ENCODE results near the gene SOX5. TPM values are rescaled to one million over a fixed set of nuclear protein-coding genes. Genes with fewer than 3 reads are reported as not detected.

Gene SOX5
- total RNA-seq = 1.3 and 3.1 TPM in 2 replicates

- no peak within 1 kb of the TSS for H3K27ac Mint-ChIP-seq
- no peaks in the 10 kb centered on the region for H3K4me1 Mint-ChIP-seq (ENCODE audit: low read depth)
- H3K27me3 Mint-ChIP-seq (ENCODE audit: insufficient read depth) = peaks cover 4% of the 10 kb centered on the region
- DNase-seq (ENCODE audit: low spot score) = no peak
- no peak within 1 kb of the TSS for H3K4me3 Mint-ChIP-seq
- no peaks in the 10 kb centered on the region for H3K9me3 Mint-ChIP-seq
- intact Hi-C loops (cut with micrococcal nuclease) = loop anchor here (5.0 kb wide), 2 partner anchors 648 to 888 kb away; no protein-coding TSS in a partner anchor
- H3K36me3 Mint-ChIP-seq (ENCODE audit: low read depth) = no peaks in the 10 kb centered on the region
Measured at GRCh38 chr12:23949348-23950209, at the start of gene SOX5. Gene SOX5, minus strand, starts transcription at chr12:23949670. Its CDS starts 69 bp downstream, at chr12:23949601.

GRCh38 chr12:23987046-23987445 is 37.6 kb upstream of the SOX5 start:
- no peak overlapping the region for H3K4me3 Mint-ChIP-seq
- no peak for DNase-seq (ENCODE audit: low spot score)
- H3K27me3 Mint-ChIP-seq (ENCODE audit: insufficient read depth) = no peaks in the 10 kb centered on the region
- no peaks in the 10 kb centered on the region for H3K9me3 Mint-ChIP-seq
- no peaks in the 10 kb centered on the region for H3K36me3 Mint-ChIP-seq (ENCODE audit: low read depth)
- intact Hi-C loops (cut with micrococcal nuclease) = no loop called here
- no peak overlapping the region for H3K27ac Mint-ChIP-seq
- no peaks in the 10 kb centered on the region for H3K4me1 Mint-ChIP-seq (ENCODE audit: low read depth)

GRCh38 chr12:23980826-23981225 is 31.4 kb upstream of the SOX5 start:
- no peaks in the 10 kb centered on the region for H3K27me3 Mint-ChIP-seq (ENCODE audit: insufficient read depth)
- H3K4me3 Mint-ChIP-seq = no peak overlapping the region
- no peak overlapping the region for H3K27ac Mint-ChIP-seq
- no peaks in the 10 kb centered on the region for H3K9me3 Mint-ChIP-seq
- intact Hi-C loops (cut with micrococcal nuclease) = no loop called here
- H3K36me3 Mint-ChIP-seq (ENCODE audit: low read depth) = no peaks in the 10 kb centered on the region
- no peak for DNase-seq (ENCODE audit: low spot score)
- H3K4me1 Mint-ChIP-seq (ENCODE audit: low read depth) = no peaks in the 10 kb centered on the region

DNA sequence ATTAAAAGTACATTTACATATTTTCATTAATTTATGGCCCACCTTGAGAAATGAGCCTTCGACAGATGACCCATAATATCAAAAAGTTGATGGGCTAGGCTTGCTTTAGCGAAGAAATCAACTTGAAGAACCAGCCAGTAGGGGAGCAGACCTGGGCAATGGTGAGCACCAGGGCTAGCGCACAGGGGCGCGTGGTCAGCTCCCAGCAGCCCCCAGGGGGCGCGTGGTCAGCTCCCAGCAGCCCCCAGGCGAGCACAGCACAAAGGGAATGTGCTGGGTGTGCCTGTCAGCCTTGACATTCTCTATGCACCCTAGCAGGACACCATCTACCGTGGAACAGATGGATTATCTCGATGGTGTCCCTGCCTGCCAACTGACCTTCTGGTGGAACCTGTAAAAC is 15.3 kb upstream of the SOX5 start:
- no peaks in the 10 kb centered on the region for H3K9me3 Mint-ChIP-seq
- no peaks in the 10 kb centered on the region for H3K36me3 Mint-ChIP-seq (ENCODE audit: low read depth)
- peaks cover 2% of the 10 kb centered on the region for H3K27me3 Mint-ChIP-seq (ENCODE audit: insufficient read depth)
- no peak overlapping the region for H3K27ac Mint-ChIP-seq
- H3K4me3 Mint-ChIP-seq = no peak overlapping the region
- no peaks in the 10 kb centered on the region for H3K4me1 Mint-ChIP-seq (ENCODE audit: low read depth)
- intact Hi-C loops (cut with micrococcal nuclease) = no loop called here
- no peak for DNase-seq (ENCODE audit: low spot score)

GRCh38 chr12:23959826-23960225 is 10.4 kb upstream of the SOX5 start:
- intact Hi-C loops (cut with micrococcal nuclease) = no loop called here
- no peak overlapping the region for H3K27ac Mint-ChIP-seq
- no peaks in the 10 kb centered on the region for H3K4me1 Mint-ChIP-seq (ENCODE audit: low read depth)
- no peak for DNase-seq (ENCODE audit: low spot score)
- H3K9me3 Mint-ChIP-seq = no peaks in the 10 kb centered on the region
- peaks cover 2% of the 10 kb centered on the region for H3K27me3 Mint-ChIP-seq (ENCODE audit: insufficient read depth)
- no peak overlapping the region for H3K4me3 Mint-ChIP-seq
- no peaks in the 10 kb centered on the region for H3K36me3 Mint-ChIP-seq (ENCODE audit: low read depth)

- intact Hi-C loops (cut with micrococcal nuclease) = loop anchor here (5.0 kb wide), 2 partner anchors 643 to 883 kb away; no protein-coding TSS in a partner anchor
- no peaks in the 10 kb centered on the region for H3K36me3 Mint-ChIP-seq (ENCODE audit: low read depth)
Measured at GRCh38 chr12:23954332-23954731, 4.9 kb upstream of the SOX5 start.

GRCh38 chr12:23952071-23952470 is 2.6 kb upstream of the SOX5 start:
- DNase-seq (ENCODE audit: low spot score) = no peak
- peaks cover 4% of the 10 kb centered on the region for H3K27me3 Mint-ChIP-seq (ENCODE audit: insufficient read depth)
- no peak overlapping the region for H3K4me3 Mint-ChIP-seq
- H3K36me3 Mint-ChIP-seq (ENCODE audit: low read depth) = no peaks in the 10 kb centered on the region
- H3K27ac Mint-ChIP-seq = no peak overlapping the region
- no peaks in the 10 kb centered on the region for H3K9me3 Mint-ChIP-seq
- intact Hi-C loops (cut with micrococcal nuclease) = loop anchor here (5.0 kb wide), 2 partner anchors 645 to 885 kb away; no protein-coding TSS in a partner anchor
- H3K4me1 Mint-ChIP-seq (ENCODE audit: low read depth) = no peaks in the 10 kb centered on the region

More at GRCh38 chr12:23954332-23954731, 4.9 kb upstream of the SOX5 start:
- H3K27me3 Mint-ChIP-seq (ENCODE audit: insufficient read depth) = peaks cover 2% of the 10 kb centered on the region
- no peaks in the 10 kb centered on the region for H3K9me3 Mint-ChIP-seq
- no peak overlapping the region for H3K27ac Mint-ChIP-seq
- no peak for DNase-seq (ENCODE audit: low spot score)
- H3K4me3 Mint-ChIP-seq = no peak overlapping the region
- no peaks in the 10 kb centered on the region for H3K4me1 Mint-ChIP-seq (ENCODE audit: low read depth)

DNA sequence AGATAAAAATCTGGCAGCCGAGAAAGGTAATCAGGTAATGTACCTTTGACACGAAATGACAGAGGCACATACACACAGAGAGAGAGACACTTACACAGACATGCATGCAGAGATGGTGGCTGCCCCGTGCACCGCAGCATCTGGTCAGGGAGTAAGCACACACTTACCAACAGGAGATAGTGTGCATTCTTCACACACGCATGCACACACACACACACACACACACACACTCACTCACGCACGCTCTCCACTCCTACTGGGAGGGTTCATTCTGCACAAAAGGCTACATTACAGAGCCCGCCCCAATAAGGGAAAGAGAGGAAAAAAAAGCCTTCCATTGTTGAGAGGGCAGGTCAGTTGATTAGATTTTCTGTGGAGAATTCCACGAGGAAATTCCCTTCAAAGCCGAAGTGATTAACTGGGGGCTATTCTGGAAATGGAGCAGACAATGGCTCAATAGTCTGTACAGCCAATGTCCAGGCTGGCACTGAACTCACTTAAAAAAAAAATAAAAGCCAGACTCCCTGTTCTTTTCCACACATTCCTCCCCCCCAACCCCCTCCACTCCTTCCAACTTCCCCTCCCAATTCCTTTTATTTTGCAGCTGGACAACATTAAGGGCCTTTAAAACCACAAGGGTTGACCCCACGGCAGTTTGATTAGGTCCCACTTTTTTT is 1.4 kb upstream of the SOX5 start:
- no peak for DNase-seq (ENCODE audit: low spot score)
- Mint-ChIP-seq H3K36me3 (ENCODE audit: low read depth) (no peaks in the 10 kb centered on the region), H3K4me3 (no peak overlapping the region), H3K27ac (no peak overlapping the region), H3K4me1 (ENCODE audit: low read depth) (no peaks in the 10 kb centered on the region), H3K9me3 (no peaks in the 10 kb centered on the region), H3K27me3 (ENCODE audit: insufficient read depth) (peaks cover 4% of the 10 kb centered on the region)
- intact Hi-C loops (cut with micrococcal nuclease) = loop anchor here (5.0 kb wide), 2 partner anchors 646 to 886 kb away; no protein-coding TSS in a partner anchor

- peaks cover 4% of the 10 kb centered on the region for H3K27me3 Mint-ChIP-seq (ENCODE audit: insufficient read depth)
- no peak for DNase-seq (ENCODE audit: low spot score)
Measured at GRCh38 chr12:23950210-23950774, 822 bp upstream of the SOX5 start.

GRCh38 chr12:23948291-23948690 is 1.2 kb downstream of the SOX5 start:
- Mint-ChIP-seq H3K27ac (no peak overlapping the region), H3K4me3 (no peak overlapping the region), H3K4me1 (ENCODE audit: low read depth) (no peaks in the 10 kb centered on the region), H3K36me3 (ENCODE audit: low read depth) (no peaks in the 10 kb centered on the region), H3K9me3 (no peaks in the 10 kb centered on the region), H3K27me3 (ENCODE audit: insufficient read depth) (peaks cover 4% of the 10 kb centered on the region)
- no peak for DNase-seq (ENCODE audit: low spot score)
- intact Hi-C loops (cut with micrococcal nuclease) = no loop called here

More at GRCh38 chr12:23950210-23950774, 822 bp upstream of the SOX5 start:
- intact Hi-C loops (cut with micrococcal nuclease) = loop anchor here (5.0 kb wide), 2 partner anchors 647 to 887 kb away; no protein-coding TSS in a partner anchor
- H3K27ac Mint-ChIP-seq = no peak overlapping the region
- H3K4me1 Mint-ChIP-seq (ENCODE audit: low read depth) = no peaks in the 10 kb centered on the region
- no peaks in the 10 kb centered on the region for H3K36me3 Mint-ChIP-seq (ENCODE audit: low read depth)
- no peak overlapping the region for H3K4me3 Mint-ChIP-seq
- no peaks in the 10 kb centered on the region for H3K9me3 Mint-ChIP-seq

DNA sequence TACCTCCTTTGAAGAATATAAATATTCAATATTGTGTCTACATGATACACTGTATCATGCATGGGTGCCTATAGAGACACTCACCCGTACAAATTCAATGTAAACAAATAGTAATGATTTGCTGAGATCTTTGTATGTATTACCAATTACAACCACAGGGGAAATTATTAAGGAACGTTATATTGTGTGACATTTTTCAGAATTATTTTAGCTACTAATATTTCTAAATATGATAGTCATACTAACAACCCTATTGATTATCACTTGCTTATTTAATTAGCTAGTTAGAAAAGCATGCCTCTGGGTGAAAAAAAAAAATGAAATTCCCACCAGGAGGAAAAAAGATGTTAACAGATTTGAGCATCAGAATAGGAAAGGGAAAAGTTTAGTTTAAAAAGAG is 2.1 kb downstream of the SOX5 start:
- Mint-ChIP-seq H3K27me3 (ENCODE audit: insufficient read depth) (peaks cover 4% of the 10 kb centered on the region), H3K36me3 (ENCODE audit: low read depth) (no peaks in the 10 kb centered on the region), H3K9me3 (no peaks in the 10 kb centered on the region), H3K27ac (no peak overlapping the region), H3K4me3 (no peak overlapping the region), H3K4me1 (ENCODE audit: low read depth) (no peaks in the 10 kb centered on the region)
- no peak for DNase-seq (ENCODE audit: low spot score)
- intact Hi-C loops (cut with micrococcal nuclease) = no loop called here

DNA sequence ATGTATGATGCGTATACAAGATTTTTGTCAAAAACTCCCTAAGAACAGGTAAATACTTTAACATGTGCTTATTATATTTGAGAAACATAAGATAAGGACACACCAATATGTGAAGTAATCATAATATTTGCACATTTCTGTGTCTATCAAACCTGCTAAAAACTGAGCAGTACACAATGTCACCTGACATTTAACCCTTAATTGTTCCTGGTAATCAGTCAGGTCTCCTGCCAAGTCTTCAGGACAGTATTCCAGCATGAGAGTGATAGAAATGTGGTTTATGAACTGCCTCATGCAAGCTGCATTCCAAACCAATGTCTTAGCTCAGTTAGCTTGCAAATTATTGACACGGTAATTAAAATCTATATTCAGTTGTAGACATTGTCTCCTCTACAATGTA is 4.2 kb downstream of the SOX5 start:
- Mint-ChIP-seq H3K27me3 (ENCODE audit: insufficient read depth) (peaks cover 1% of the 10 kb centered on the region), H3K27ac (no peak overlapping the region), H3K4me3 (no peak overlapping the region), H3K4me1 (ENCODE audit: low read depth) (no peaks in the 10 kb centered on the region), H3K9me3 (no peaks in the 10 kb centered on the region), H3K36me3 (ENCODE audit: low read depth) (no peaks in the 10 kb centered on the region)
- intact Hi-C loops (cut with micrococcal nuclease) = no loop called here
- no peak for DNase-seq (ENCODE audit: low spot score)

- H3K36me3 Mint-ChIP-seq (ENCODE audit: low read depth) = no peaks in the 10 kb centered on the region
- no peak overlapping the region for H3K4me3 Mint-ChIP-seq
- H3K27ac Mint-ChIP-seq = no peak overlapping the region
- H3K27me3 Mint-ChIP-seq (ENCODE audit: insufficient read depth) = peaks cover 1% of the 10 kb centered on the region
- no peaks in the 10 kb centered on the region for H3K4me1 Mint-ChIP-seq (ENCODE audit: low read depth)
- intact Hi-C loops (cut with micrococcal nuclease) = no loop called here
- DNase-seq (ENCODE audit: low spot score) = no peak
- H3K9me3 Mint-ChIP-seq = no peaks in the 10 kb centered on the region
Measured at GRCh38 chr12:23944067-23944466, 5.4 kb downstream of the SOX5 start.
